Testis (tissue), 2 donors: ENCODE measurements around the gene FAM171A1.

Source experiments
- CTCF ChIP-seq, 3 experiments: fragments of 450-650 bp in 2 of 3; fragments of 200-600 bp in 1 of 3; sonication (generic) in 1 of 3; IDR thresholded peaks; one replicate each; pipeline ENCODE4 v1.5.1; 2016 to 2019; ENCODE audit warnings: antibody characterized with exemption in 3 of 3, mild to moderate bottlenecking in 2 of 3, moderate library complexity in 1 of 3
- POLR2A ChIP-seq: fragments of 450-650 bp; IDR thresholded peaks from one replicate; pipeline ENCODE4 v1.6.1; 2017; ENCODE audit warnings: antibody characterized with exemption, mild to moderate bottlenecking, moderate library complexity

- TF ChIP-seq CTCF (IDR thresholded peaks at IDR 0.05) (no peak), POLR2A (no peak)
Observed at GRCh38 chr10:15344876-15345285, 26.2 kb downstream of the FAM171A1 start.
